Measurements from ENCODE around the gene GNPDA1. TPM values are rescaled to one million over a fixed set of nuclear protein-coding genes. Genes with fewer than 3 reads are reported as not detected.

GNPDA1 gene
- total and polyA plus RNA-seq, 9 of the 15 experiments (the other 6 are each of a cell fraction or from before 2014, with no cell fraction given): 14.1 to 145 (median 52.2) TPM

DNA sequence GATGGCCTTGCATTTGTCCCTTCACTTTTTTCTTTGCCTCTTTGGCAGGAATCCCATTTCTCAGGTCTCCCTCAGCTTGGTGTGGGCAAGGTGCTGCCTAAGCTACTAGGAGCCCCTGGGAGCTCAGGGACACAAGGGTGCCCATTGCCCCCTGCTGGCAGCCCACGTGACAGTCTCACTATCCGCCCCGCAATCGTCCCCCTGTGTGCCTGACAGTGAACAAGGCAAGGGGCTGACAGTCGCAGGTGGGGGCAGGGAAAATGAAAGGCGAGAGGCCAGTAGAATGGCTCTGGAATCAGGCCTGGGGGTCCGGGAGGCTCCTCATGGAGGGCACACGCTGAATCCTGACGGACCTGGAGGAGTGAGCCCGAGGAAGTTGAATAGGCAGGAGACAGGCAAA lies 52.8 kb downstream of the GNPDA1 start:
- peaks cover 9% of the 10 kb centered on the region; the same call in 1 of the 2 replicates for H4K20me1 ChIP-seq (replicated peaks; ENCODE audit: control insufficient read depth, insufficient read depth, low read length)
- WGBS (ENCODE audit: insufficient coverage, low coverage, missing lambda C conversion rate): 42% methylated on average over 10 of the region's 10 CpGs
- H3K4me1 ChIP-seq (replicated peaks in 1 of 2; ENCODE audit: control insufficient read depth in 2 of 2, insufficient read depth in 2 of 2, low read length in 2 of 2): peaks cover 3 to 16% of the 10 kb centered on the region in 2 experiments
- H3K79me2 ChIP-seq (ENCODE audit: control insufficient read depth, insufficient read depth, low read length): no peaks in the 10 kb centered on the region
- no peaks in the 10 kb centered on the region for H3K36me3 ChIP-seq (ENCODE audit: control insufficient read depth, insufficient read depth, low read length)
- peaks cover 4 to 27% of the 10 kb centered on the region in 2 experiments; a peak in 3 of 5 replicates for H3K27me3 ChIP-seq (ENCODE audit: control insufficient read depth in 2 of 2, insufficient read depth in 2 of 2, low read length in 2 of 2)
- BruUV-seq (replicated peaks): no TSS peak
- ATAC-seq (peak; percentile 53), DNase-seq (ENCODE audit: extremely low read depth in 1 of 4, low spot score in 3 of 4) (peak; percentile 34 to 44 (median 40)), FAIRE-seq (no peak)
- H3K27ac ChIP-seq (ENCODE audit: extremely low read depth, low read depth, low read length): no peak overlapping the region; the same call in 2 of the 3 replicates
- no peak overlapping the region for H3K4me3 ChIP-seq
- no peaks in the 10 kb centered on the region for H3K9me1 ChIP-seq (ENCODE audit: control insufficient read depth, insufficient read depth, low read length)
- ChIA-PET POLR2A (interaction anchor here (0.8 to 2.3 kb wide), 9 partner anchors 9 to 226 kb away, joined by 3 to 9 read pairs (median 3); partner anchors contain the start of genes DELE1 and RNF14), CTCF (ENCODE audit: low intra/inter-chr PET ratio) (interaction anchor here (0.6 to 2.8 kb wide), 6 partner anchors 71 to 295 kb away, joined by 3 to 29 read pairs (median 7); no protein-coding TSS in a partner anchor)
- peak overlapping the region; percentile 51 for H2AFZ ChIP-seq (ENCODE audit: low read depth, low read length)
- H3K9me3 ChIP-seq (replicated peaks; ENCODE audit: control insufficient read depth, insufficient read depth, low read depth, low read length): no peaks in the 10 kb centered on the region
- no peak overlapping the region for H3K4me2 ChIP-seq (ENCODE audit: insufficient read depth, low read length)
- intact Hi-C loops (cut with micrococcal nuclease): loop anchor here (1.0 to 10.0 kb wide), 6 partner anchors 71 to 295 kb away; partner anchors contain the start of gene PCDH1
- H3K9ac ChIP-seq (ENCODE audit: insufficient read depth in 1 of 2, low read depth in 2 of 2, low read length in 2 of 2): peak overlapping the region in 1 of 2 experiments; percentile 71; a peak in 2 of 4 replicates
- in situ Hi-C loops (cut with MboI): no loop called here
- no peak for TF ChIP-seq POLR2AphosphoS5 (IDR thresholded peaks at IDR 0.05; ENCODE audit: control insufficient read depth, insufficient read depth, low read depth, low read length)
- no peak for TF ChIP-seq KLF10 (CRISPR knock-in tag; IDR thresholded peaks at IDR 0.05)
- TF ChIP-seq, protein P1, sequence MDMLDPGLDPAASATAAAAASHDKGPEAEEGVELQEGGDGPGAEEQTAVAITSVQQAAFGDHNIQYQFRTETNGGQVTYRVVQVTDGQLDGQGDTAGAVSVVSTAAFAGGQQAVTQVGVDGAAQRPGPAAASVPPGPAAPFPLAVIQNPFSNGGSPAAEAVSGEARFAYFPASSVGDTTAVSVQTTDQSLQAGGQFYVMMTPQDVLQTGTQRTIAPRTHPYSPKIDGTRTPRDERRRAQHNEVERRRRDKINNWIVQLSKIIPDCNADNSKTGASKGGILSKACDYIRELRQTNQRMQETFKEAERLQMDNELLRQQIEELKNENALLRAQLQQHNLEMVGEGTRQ (CRISPR knock-in tag; IDR thresholded peaks at IDR 0.05): peak; percentile 72
- TF ChIP-seq RAD21 (CRISPR knock-in tag; conservative IDR thresholded peaks at IDR 0.05 in 1 of 2, IDR thresholded peaks at IDR 0.05 in 1 of 2): peak in 1 of 2 experiments; percentile 38; a peak in 2 of 4 replicates
- TF ChIP-seq, protein P2, sequence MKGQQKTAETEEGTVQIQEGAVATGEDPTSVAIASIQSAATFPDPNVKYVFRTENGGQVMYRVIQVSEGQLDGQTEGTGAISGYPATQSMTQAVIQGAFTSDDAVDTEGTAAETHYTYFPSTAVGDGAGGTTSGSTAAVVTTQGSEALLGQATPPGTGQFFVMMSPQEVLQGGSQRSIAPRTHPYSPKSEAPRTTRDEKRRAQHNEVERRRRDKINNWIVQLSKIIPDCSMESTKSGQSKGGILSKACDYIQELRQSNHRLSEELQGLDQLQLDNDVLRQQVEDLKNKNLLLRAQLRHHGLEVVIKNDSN (CRISPR knock-in tag; IDR thresholded peaks at IDR 0.05): peak; percentile 70
- TF ChIP-seq, protein P3, sequence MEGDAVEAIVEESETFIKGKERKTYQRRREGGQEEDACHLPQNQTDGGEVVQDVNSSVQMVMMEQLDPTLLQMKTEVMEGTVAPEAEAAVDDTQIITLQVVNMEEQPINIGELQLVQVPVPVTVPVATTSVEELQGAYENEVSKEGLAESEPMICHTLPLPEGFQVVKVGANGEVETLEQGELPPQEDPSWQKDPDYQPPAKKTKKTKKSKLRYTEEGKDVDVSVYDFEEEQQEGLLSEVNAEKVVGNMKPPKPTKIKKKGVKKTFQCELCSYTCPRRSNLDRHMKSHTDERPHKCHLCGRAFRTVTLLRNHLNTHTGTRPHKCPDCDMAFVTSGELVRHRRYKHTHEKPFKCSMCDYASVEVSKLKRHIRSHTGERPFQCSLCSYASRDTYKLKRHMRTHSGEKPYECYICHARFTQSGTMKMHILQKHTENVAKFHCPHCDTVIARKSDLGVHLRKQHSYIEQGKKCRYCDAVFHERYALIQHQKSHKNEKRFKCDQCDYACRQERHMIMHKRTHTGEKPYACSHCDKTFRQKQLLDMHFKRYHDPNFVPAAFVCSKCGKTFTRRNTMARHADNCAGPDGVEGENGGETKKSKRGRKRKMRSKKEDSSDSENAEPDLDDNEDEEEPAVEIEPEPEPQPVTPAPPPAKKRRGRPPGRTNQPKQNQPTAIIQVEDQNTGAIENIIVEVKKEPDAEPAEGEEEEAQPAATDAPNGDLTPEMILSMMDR (IDR thresholded peaks at IDR 0.05 in 2 of 3, conservative IDR thresholded peaks at IDR 0.05 in 1 of 3; ENCODE audit: insufficient read depth in 2 of 3, low read depth in 1 of 3, low read length in 3 of 3): peak; percentile 49 to 56 (median 50); a peak in 5 of 6 replicates
- no peak for TF ChIP-seq ZNF354B (CRISPR knock-in tag; IDR thresholded peaks at IDR 0.05)
- no peak for TF ChIP-seq EP400 (IDR thresholded peaks at IDR 0.05)
- no peak for TF ChIP-seq ZNF699 (CRISPR knock-in tag; IDR thresholded peaks at IDR 0.05; ENCODE audit: insufficient replicate concordance)
- TF ChIP-seq CBX1 (IDR thresholded peaks at IDR 0.05; ENCODE audit: low read depth): no peak
- TF ChIP-seq NEUROD1 (IDR thresholded peaks at IDR 0.05; ENCODE audit: borderline replicate concordance, low read depth, low read length, partially characterized antibody): no peak
- TF ChIP-seq SAP30 (IDR thresholded peaks at IDR 0.05; ENCODE audit: borderline replicate concordance, insufficient read depth, low read depth, low read length, poor library complexity, severe bottlenecking): no peak
- TF ChIP-seq ZNF23 (CRISPR knock-in tag; IDR thresholded peaks at IDR 0.05): no peak
